ENCODE results near the gene OR6S1. TPM values are rescaled to one million over a fixed set of nuclear protein-coding genes. Genes with fewer than 3 reads are reported as not detected.

The OR6S1 gene
- total and polyA plus RNA-seq, 10 of the 15 experiments (the other 5 are each of a cell fraction or from before 2014, with no cell fraction given), result 0.22 to 0.67 (median 0.43) TPM; not detected in 4

DNA sequence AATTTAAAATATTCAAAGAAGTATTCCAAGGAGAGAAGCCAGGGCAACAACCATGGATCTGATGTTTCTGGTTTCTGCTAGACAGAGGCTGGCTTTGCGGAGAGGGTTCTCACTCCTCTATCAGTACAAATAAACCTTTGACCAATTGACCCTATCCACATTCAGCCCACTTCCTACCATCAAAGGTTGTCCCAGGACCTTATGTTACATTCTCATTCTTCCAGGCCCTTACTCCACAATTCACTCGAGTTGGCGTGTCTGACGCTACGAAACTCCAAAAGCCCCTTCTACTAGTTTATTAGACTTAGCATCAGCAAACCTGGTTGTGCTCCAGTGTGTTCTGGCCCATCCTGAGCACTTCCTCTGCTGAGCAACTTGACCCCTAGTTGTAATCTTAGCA, 25.5 kb downstream of the OR6S1 start:
- H3K36me3 ChIP-seq (ENCODE audit: control insufficient read depth in 2 of 2, insufficient read depth in 2 of 2, low read length in 1 of 2), result no peaks in the 10 kb centered on the region
- H2AFZ ChIP-seq (ENCODE audit: control insufficient read depth, low read depth, low read length), result no peak overlapping the region
- POLR2A ChIA-PET, result no interaction called here
- CTCF ChIA-PET, result interaction anchor here (1.3 to 9.7 kb wide), 3 partner anchors 16 to 74 kb away, joined by 4 to 163 read pairs (median 79); partner anchors contain the start of genes ANG and RNASE4
- H3K4me2 ChIP-seq (ENCODE audit: control insufficient read depth, insufficient read depth), result no peak overlapping the region
- no peaks in the 10 kb centered on the region for H3K27me3 ChIP-seq (replicated peaks in 1 of 2; ENCODE audit: control insufficient read depth in 2 of 2, insufficient read depth in 2 of 2, low read length in 1 of 2)
- H3K9ac ChIP-seq (ENCODE audit: control insufficient read depth, insufficient read depth, low read length), result no peak overlapping the region
- 92% methylated on average over 5 of the region's 5 CpGs for WGBS (ENCODE audit: insufficient coverage, insufficient replicate concordance, low lambda C conversion rate, missing lambda C conversion rate)
- H3K4me3 ChIP-seq, result no peak overlapping the region
- peaks cover 36% of the 10 kb centered on the region for H3K4me1 ChIP-seq (ENCODE audit: control insufficient read depth, insufficient read depth, low read length)
- in situ Hi-C loops (cut with MboI) (no loop called here), intact Hi-C loops (cut with micrococcal nuclease; ENCODE audit: unreplicated experiment) (no loop called here)
- SMC1A ChIA-PET (ENCODE audit: uncharacterized antibody, unreplicated experiment), result interaction anchor here (1.1 to 1.5 kb wide), 3 partner anchors 49 to 75 kb away, joined by 3 to 4 read pairs (median 3); no protein-coding TSS in a partner anchor
- no TSS peak for BruUV-seq (replicated peaks)
- FAIRE-seq, result no peak
- no peak overlapping the region for H3K27ac ChIP-seq (ENCODE audit: control insufficient read depth, insufficient read depth)
- H4K20me1 ChIP-seq (ENCODE audit: control insufficient read depth, insufficient read depth), result no peaks in the 10 kb centered on the region
- no peak for DNase-seq (ENCODE audit: low read depth, low spot score)
- no peak for ATAC-seq
- H3K9me3 ChIP-seq (replicated peaks; ENCODE audit: control insufficient read depth, insufficient read depth, low read length), result no peaks in the 10 kb centered on the region
- RAD21 ChIA-PET (ENCODE audit: unreplicated experiment), result no interaction called here
- H3K79me2 ChIP-seq (ENCODE audit: control insufficient read depth, insufficient read depth, low read length), result no peaks in the 10 kb centered on the region
- TF ChIP-seq YY1 (IDR thresholded peaks at IDR 0.05; ENCODE audit: low read depth, low read length), result no peak
- TF ChIP-seq, protein P1, sequence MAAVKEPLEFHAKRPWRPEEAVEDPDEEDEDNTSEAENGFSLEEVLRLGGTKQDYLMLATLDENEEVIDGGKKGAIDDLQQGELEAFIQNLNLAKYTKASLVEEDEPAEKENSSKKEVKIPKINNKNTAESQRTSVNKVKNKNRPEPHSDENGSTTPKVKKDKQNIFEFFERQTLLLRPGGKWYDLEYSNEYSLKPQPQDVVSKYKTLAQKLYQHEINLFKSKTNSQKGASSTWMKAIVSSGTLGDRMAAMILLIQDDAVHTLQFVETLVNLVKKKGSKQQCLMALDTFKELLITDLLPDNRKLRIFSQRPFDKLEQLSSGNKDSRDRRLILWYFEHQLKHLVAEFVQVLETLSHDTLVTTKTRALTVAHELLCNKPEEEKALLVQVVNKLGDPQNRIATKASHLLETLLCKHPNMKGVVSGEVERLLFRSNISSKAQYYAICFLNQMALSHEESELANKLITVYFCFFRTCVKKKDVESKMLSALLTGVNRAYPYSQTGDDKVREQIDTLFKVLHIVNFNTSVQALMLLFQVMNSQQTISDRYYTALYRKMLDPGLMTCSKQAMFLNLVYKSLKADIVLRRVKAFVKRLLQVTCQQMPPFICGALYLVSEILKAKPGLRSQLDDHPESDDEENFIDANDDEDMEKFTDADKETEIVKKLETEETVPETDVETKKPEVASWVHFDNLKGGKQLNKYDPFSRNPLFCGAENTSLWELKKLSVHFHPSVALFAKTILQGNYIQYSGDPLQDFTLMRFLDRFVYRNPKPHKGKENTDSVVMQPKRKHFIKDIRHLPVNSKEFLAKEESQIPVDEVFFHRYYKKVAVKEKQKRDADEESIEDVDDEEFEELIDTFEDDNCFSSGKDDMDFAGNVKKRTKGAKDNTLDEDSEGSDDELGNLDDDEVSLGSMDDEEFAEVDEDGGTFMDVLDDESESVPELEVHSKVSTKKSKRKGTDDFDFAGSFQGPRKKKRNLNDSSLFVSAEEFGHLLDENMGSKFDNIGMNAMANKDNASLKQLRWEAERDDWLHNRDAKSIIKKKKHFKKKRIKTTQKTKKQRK (IDR thresholded peaks at IDR 0.05; ENCODE audit: low read depth, low read length), result no peak
- TF ChIP-seq TCF7 (IDR thresholded peaks at IDR 0.05; ENCODE audit: borderline replicate concordance), result no peak
- no peak for TF ChIP-seq BCLAF1 (IDR thresholded peaks at IDR 0.05)
- TF ChIP-seq CREB1 (IDR thresholded peaks at IDR 0.05; ENCODE audit: low read depth), result no peak
- TF ChIP-seq, protein P2, sequence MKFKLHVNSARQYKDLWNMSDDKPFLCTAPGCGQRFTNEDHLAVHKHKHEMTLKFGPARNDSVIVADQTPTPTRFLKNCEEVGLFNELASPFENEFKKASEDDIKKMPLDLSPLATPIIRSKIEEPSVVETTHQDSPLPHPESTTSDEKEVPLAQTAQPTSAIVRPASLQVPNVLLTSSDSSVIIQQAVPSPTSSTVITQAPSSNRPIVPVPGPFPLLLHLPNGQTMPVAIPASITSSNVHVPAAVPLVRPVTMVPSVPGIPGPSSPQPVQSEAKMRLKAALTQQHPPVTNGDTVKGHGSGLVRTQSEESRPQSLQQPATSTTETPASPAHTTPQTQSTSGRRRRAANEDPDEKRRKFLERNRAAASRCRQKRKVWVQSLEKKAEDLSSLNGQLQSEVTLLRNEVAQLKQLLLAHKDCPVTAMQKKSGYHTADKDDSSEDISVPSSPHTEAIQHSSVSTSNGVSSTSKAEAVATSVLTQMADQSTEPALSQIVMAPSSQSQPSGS (IDR thresholded peaks at IDR 0.05; ENCODE audit: low read length), result no peak
- no peak for TF ChIP-seq DPF2 (IDR thresholded peaks at IDR 0.05)
- no peak for TF ChIP-seq ZNF592 (IDR thresholded peaks at IDR 0.05)
- TF ChIP-seq KLF5 (IDR thresholded peaks at IDR 0.05; ENCODE audit: partially characterized antibody), result no peak
- TF ChIP-seq NRF1 (conservative IDR thresholded peaks at IDR 0.05; ENCODE audit: low read depth, low read length), result no peak
- no peak for TF ChIP-seq HDGF (IDR thresholded peaks at IDR 0.05)
- no peak for TF ChIP-seq SREBF2 (IDR thresholded peaks at IDR 0.05; ENCODE audit: low read length)
- no peak for TF ChIP-seq EGR1 (IDR thresholded peaks at IDR 0.05; ENCODE audit: borderline replicate concordance in 1 of 2, low read depth in 2 of 2, low read length in 2 of 2)
- TF ChIP-seq NR2F1 (conservative IDR thresholded peaks at IDR 0.05), result no peak

Measured in GM12878 (cell line).